Measurements from ENCODE around the gene RPL23.

Gene RPL23

GRCh38 chr17:38853292-38854219 is at the start of gene RPL23:
Gene RPL23 (minus strand): TSS chr17:38853721. CDS start chr17:38853710, 11 bp downstream.
- peak; percentile 49 to 96 (median 88) for DNase-seq

GRCh38 chr17:38900978-38901656 is 47.6 kb upstream of the RPL23 start:
- DNase-seq, result peak in 4 of 58 donors; percentile 14 to 26 (median 20)

GRCh38 chr17:38899421-38899820 is 45.9 kb upstream of the RPL23 start:
- DNase-seq, result no peak

DNA sequence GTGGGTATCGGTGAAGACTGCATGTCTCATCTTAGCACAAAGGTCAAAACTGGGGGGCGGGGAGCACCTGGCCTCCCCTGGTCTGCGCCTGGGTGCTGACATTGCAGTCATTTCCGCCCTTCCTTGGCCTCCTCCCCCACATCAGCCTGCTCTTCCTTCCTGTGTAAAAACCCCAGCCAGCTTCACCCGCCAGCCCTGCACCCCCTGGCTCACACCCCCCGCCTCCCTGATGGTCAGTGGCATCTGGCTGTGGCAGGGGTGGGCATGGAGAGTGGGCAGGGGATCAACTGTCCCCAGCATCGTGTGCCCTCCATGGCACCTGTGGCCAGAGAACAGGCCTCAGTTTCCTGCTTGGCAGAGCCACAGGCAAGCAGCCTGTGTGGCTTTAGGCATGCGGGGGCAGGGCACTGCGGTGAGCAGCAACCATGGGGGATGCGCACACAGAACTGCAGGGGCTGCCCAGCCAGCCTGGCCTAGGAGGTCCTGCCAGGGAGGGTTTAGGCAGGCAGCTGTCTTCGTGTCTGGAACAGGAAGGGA is 45.4 kb upstream of the RPL23 start:
- no peak for DNase-seq

DNA sequence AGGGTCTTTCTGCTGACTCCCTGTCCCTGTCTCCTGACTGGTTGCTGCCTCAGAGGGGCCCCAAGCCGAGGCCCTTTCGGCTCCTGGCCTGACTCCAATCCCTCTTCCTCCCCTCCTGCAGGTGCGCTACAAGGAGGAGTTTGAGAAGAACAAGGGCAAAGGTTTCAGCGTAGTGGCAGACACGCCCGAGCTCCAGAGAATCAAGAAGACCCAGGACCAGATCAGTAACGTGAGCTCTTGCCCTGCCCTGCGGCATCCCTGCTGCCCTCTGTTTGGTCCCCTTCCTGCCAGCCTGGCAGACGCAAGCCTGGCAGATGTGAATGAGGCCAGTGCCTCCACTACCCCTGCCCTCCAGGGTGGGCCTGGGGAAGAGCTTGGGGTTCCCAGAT is 44.8 kb upstream of the RPL23 start:
- no peak for DNase-seq

DNA sequence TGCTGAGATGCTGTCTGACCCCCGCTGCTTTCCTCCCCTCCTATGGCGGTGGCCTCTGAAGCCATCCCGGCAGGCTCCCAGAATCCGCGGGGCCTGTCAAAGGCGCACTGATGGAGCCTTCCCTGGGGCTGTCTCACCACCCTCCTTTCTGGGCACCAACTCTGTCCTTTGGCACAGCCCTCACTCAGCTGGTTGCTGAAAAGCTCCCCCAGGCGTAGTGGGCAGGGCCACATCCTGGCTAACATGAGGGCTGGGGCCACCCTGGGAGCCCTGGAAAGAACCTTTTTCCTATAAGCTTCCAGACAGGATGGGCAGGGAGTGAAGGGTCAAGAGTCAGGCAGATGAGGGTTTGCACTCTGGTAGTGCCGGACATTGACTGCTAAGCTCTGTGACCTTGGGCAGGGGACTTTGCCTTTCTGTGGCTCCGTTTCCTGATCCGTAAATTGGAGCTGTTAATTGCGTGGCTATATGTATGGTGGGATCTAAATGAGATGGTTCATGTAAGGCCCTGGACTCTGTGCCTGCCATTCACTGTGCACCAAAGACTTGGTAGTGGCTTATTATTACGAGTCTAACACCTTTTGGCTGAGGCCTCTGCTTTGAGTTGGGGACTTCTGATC is 44.3 kb upstream of the RPL23 start:
- DNase-seq, result peak in 8 of 58 donors; percentile 10 to 52 (median 22)

DNA sequence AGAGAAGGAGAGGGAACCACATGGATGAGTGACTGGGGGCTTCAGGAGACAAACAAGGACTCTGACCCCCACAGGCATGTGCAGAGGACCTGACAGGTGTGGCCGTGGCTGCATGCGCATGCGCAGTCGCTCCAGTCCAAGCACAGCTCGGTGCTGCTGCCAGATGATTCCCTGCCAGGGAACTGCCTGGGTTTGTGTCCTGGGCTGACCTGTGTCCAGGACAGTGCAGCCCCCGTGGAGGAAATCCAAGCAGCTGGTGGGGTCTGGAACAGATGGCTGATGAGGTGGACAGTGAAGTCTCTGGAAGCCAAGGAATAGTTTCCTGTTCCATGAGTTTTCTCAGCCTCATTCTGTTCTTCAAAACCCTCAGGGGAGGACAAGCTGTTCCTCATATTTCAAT is 43.7 kb upstream of the RPL23 start:
- peak in 6 of 58 donors; percentile 11 to 38 (median 26) for DNase-seq

- no peak for DNase-seq
Measured at GRCh38 chr17:38896346-38896954, 42.9 kb upstream of the RPL23 start.

DNA sequence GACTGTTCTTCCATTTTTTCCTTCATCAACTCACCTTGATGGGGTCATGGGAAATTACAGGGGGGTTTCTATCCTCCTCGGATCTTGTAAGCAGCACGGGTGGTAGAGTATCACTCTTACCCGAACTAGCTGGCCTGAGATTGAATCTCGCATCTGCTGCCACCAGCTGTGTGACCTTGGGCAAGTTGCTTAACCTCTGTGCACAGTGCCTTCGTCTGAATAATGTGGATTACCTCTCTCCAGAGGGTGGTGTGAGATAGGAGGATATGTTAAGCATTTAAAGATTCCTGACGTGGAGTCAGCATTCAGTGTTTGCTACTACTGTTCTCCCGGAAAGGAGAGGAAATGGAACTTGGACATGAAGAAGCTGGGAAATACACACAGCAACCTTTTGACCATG is 40.8 kb upstream of the RPL23 start:
- DNase-seq, result no peak

DNA sequence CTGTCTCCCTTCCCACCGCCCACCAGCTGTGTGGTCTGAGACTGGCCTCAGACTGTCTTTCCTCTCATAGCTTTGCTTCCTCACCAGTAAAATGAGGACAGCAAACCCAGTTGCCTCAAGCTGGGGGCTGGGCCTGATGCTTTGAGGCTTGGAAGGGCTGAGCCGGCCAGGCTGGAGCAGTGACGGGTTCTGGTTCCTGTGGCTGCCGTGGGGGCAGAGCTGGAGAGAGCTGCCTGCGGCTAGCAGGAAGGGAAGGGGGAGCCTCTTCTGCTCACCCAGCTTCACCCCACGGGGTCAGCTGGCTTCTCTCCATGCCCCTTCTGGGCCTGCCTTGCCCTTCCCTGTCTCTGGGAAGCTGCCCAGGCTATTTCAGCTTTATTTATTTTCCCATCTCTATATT is 40.1 kb upstream of the RPL23 start:
- DNase-seq, result peak in 19 of 58 donors; percentile 16 to 51 (median 31)

DNA sequence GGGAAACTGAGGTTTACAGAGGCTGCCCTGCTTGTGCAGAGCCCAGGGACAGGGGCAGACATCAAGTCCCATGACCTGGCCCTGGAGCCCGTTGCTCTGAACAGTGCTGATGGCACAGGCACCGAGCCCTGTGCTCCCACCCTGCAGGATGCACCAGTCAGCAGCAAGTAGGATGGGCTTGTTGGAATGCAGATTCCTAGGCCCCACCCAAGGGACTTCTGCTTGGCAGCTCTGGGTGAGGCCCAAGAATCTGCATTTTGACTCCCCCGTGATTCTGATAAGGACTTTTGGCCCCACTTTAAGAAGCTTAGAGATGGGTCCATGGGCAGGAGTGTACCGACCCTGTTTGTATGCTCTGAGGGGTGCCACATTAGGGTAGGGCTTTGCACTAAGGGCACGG is 39.6 kb upstream of the RPL23 start:
- no peak for DNase-seq

- no peak for DNase-seq
Measured at GRCh38 chr17:38892620-38893019, 39.1 kb upstream of the RPL23 start.

GRCh38 chr17:38892083-38892482 is 38.6 kb upstream of the RPL23 start:
- no peak for DNase-seq

GRCh38 chr17:38891441-38891840 is 37.9 kb upstream of the RPL23 start:
- no peak for DNase-seq

DNA sequence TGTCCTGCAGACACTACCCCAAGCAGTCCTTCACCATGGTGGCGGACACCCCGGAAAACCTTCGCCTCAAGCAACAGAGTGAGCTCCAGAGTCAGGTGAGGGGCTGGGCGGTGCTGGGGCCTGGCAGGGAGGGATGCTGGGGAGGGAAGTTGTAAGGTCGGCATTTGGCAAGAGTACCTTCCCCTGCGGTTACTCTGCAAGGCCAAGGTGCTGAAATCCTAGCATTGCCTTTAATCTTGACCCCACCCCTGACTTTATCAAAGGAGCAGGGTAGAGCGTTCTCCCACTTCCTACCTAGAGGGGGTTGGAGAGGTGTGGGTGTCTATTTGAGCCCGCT is 36.9 kb upstream of the RPL23 start:
- no peak for DNase-seq

DNA sequence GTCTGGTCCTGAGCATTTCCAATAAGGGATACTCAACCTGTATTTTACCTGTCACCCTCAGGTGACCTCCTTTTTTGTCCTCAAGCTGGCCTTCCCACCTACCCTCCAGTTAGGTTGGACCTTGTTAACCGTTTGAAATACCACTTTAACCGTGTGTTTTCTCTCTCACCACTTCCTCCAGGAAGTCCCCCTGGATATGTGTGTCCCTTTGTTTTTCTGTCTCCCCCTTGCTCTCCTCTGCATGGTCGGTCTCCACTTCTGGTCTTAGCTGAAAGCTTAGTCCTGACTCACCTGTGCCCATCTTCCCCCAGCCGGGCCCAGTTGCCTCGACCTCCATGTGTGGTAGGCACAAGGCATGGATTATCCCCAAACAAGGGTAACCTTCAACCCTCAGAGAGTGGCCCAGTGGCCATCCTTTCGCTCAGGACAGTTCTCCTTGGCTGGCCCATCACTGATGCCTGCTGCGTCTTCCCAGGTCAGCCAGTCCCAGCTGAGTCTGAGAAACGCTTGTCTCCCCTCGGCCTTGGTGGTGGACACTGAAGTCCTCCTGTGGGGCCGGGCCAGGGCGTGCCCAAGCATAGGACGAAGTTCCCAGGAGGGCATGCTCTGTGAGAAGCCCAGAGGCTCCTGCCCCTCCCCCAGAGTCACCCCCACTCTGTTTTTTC is 36.4 kb upstream of the RPL23 start:
- DNase-seq, result no peak

GRCh38 chr17:38888842-38889241 is 35.3 kb upstream of the RPL23 start:
- DNase-seq, result no peak

- no peak for DNase-seq
Measured at GRCh38 chr17:38886643-38887010, 33.1 kb upstream of the RPL23 start.

DNA sequence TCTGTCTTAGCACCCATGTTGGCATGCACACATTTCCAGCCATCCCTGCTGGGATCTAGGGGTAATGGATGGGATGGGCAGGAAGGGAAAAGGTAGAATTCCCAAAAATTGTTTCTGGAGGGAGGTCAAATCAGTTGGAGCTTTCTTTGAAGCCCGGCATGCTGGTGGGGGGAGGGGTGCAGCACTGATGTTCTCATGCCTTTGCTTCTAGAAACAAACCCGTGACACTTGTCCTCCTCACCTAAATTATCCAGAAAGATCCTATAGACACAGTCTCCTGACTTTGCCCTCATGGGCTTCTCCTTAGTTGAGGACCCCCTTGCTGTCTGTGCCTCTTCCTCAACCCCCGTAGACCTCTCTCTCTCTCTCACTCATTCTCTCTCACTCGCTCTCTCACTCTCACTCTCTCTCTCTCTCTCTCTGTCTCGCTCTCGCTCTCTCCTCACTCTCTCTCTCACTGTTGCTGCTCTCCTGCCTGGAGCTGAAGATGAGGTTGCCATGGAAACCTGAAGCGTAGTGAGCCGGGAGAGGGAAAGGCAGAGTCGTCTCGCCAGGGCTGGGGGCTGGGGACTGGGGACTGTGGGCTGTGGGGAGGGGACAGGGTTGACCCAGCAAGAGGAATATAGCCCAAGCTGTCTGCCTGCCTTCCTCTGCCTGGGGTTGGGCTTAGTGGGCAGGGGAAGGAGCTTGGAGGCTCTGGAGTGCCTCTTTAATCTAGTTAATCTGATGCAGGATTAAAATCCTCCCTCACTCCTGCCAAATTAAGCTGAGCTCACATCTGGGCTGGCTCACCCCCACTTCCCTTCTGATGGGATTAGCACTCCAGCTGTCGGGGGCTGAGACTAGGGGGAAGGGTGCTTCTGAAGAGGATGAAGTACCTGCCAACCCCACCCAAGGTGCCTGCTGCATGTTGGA is 32.5 kb upstream of the RPL23 start:
- peak in 51 of 58 donors; percentile 14 to 85 (median 63) for DNase-seq
